Smooth muscle cell (in vitro differentiated cells): ENCODE measurements around the gene MMUT. TPM values are rescaled to one million over a fixed set of nuclear protein-coding genes. Genes with fewer than 3 reads are reported as not detected.

Experiments
- DNase-seq: peaks from one replicate; lab custom pipeline; 2025; ENCODE audit not compliant: unreplicated experiment; lab: John Stamatoyannopoulos, UW
- H2AFZ ChIP-seq: fragments of 200-600 bp; sonication (generic); 2 replicates; pipeline ENCODE4 v1.6.0; 2016; ENCODE audit warnings: antibody characterized with exemption, low read depth, mild to moderate bottlenecking
- H3F3A ChIP-seq: fragments of 200-600 bp; sonication (generic); 2 replicates; pipeline ENCODE4 v1.6.0; 2017; ENCODE audit warnings: antibody characterized with exemption, low read depth
- H3K27ac ChIP-seq: fragments of 200-600 bp; sonication (generic); 2 replicates; pipeline ENCODE4 v1.5.1; 2016; ENCODE audit warnings: low read depth, mild to moderate bottlenecking
- H3K27me3 ChIP-seq: fragments of 200-600 bp; sonication (generic); 2 replicates; pipeline ENCODE4 v1.6.1; 2016; ENCODE audit warnings: low read depth, mild to moderate bottlenecking
- H3K36me3 ChIP-seq: fragments of 200-600 bp; sonication (generic); 2 replicates; pipeline ENCODE4 v1.5.1; 2016; ENCODE audit warnings: low read depth
- H3K4me1 ChIP-seq: fragments of 200-600 bp; sonication (generic); 2 replicates; pipeline ENCODE4 v1.5.1; 2016; ENCODE audit warnings: low read depth
- H3K4me2 ChIP-seq: fragments of 200-600 bp; sonication (generic); 2 replicates; pipeline ENCODE4 v1.6.0; 2016; ENCODE audit warnings: mild to moderate bottlenecking
- H3K4me3 ChIP-seq: fragments of 200-600 bp; sonication (generic); 2 replicates; pipeline ENCODE4 v1.5.1; 2016; ENCODE audit warnings: mild to moderate bottlenecking
- H3K79me2 ChIP-seq: fragments of 200-600 bp; sonication (generic); 2 replicates; pipeline ENCODE4 v1.6.0; 2016; ENCODE audit warnings: low read depth, mild to moderate bottlenecking
- H3K9ac ChIP-seq: fragments of 200-600 bp; sonication (generic); 2 replicates; pipeline ENCODE4 v1.6.0; 2016; ENCODE audit warnings: low read depth
- H3K9me3 ChIP-seq: fragments of 200-600 bp; sonication (generic); replicated peaks from 2 replicates; pipeline ENCODE4 v1.5.1; 2016; ENCODE audit warnings: low read depth
- H4K20me1 ChIP-seq: fragments of 200-600 bp; sonication (generic); 2 replicates; pipeline ENCODE4 v1.6.0; 2016; ENCODE audit warnings: low read depth
- WGBS: methylation state at CpG from one replicate; pipeline ENCODE4 v1.1.7; 2016; ENCODE audit warnings: low lambda C conversion rate; 5-methylcytosine and 5-hydroxymethylcytosine counted together
- polyA plus RNA-seq: library from polyadenylated mRNA; unstranded; fragments of >200 nt; fragmentation: Nextera tagmentation; extraction: Ambion mirVana; gene quantifications from 2 replicates; pipeline ENCODE4 v1.2.1, GENCODE V29; 2016
- total RNA-seq: library from RNA; depleted of rRNA; stranded (reverse); fragments of >200 nt; gene quantifications from 2 replicates; pipeline ENCODE4 v1.2.3, GENCODE V29; 2014
- TF ChIP-seq, protein P1 (sequence below): fragments of 200-600 bp; sonication (generic); IDR thresholded peaks from 2 replicates; pipeline ENCODE4 v1.5.1; 2017; ENCODE audit warnings: borderline replicate concordance, mild to moderate bottlenecking, antibody characterized with exemption; ENCODE audit not compliant: insufficient read depth, poor library complexity, severe bottlenecking

The MMUT gene
- total and polyA plus RNA-seq, 2 experiments from 2014 or later: 17.0 to 18.5 TPM

DNA sequence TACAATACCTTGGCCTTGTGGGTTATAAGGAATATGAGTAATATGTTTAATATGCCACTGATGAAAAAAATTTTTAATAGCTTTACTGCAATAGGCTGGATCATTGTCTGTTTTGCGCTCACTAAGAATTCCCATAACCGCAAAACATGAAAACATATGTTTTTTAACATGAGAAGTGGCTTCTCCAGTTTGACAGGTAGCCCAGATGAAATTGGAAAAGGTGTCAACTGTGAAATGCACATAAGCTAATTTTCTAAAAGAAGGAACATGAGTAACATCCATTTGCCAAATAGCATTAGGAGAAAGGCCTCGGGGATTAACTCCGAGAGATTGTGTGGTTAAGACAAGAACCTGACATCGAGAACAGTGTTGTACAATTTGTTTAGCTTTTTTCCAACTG is 41.6 kb upstream of the MMUT start:
- H3K27me3 ChIP-seq: no peaks in the 10 kb centered on the region
- no peaks in the 10 kb centered on the region for H3K36me3 ChIP-seq
- 82% methylated on average over 5 of the region's 5 CpGs for WGBS
- no peak overlapping the region for H3K9ac ChIP-seq
- no peaks in the 10 kb centered on the region for H3F3A ChIP-seq
- no peak overlapping the region for H3K27ac ChIP-seq
- no peaks in the 10 kb centered on the region for H3K9me3 ChIP-seq
- no peak overlapping the region for H2AFZ ChIP-seq
- H3K4me3 ChIP-seq: no peak overlapping the region
- no peaks in the 10 kb centered on the region for H4K20me1 ChIP-seq
- H3K4me2 ChIP-seq: no peak overlapping the region
- TF ChIP-seq, protein P1, sequence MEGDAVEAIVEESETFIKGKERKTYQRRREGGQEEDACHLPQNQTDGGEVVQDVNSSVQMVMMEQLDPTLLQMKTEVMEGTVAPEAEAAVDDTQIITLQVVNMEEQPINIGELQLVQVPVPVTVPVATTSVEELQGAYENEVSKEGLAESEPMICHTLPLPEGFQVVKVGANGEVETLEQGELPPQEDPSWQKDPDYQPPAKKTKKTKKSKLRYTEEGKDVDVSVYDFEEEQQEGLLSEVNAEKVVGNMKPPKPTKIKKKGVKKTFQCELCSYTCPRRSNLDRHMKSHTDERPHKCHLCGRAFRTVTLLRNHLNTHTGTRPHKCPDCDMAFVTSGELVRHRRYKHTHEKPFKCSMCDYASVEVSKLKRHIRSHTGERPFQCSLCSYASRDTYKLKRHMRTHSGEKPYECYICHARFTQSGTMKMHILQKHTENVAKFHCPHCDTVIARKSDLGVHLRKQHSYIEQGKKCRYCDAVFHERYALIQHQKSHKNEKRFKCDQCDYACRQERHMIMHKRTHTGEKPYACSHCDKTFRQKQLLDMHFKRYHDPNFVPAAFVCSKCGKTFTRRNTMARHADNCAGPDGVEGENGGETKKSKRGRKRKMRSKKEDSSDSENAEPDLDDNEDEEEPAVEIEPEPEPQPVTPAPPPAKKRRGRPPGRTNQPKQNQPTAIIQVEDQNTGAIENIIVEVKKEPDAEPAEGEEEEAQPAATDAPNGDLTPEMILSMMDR: no peak
- DNase-seq: no peak
- H3K79me2 ChIP-seq: no peaks in the 10 kb centered on the region
- no peaks in the 10 kb centered on the region for H3K4me1 ChIP-seq

DNA sequence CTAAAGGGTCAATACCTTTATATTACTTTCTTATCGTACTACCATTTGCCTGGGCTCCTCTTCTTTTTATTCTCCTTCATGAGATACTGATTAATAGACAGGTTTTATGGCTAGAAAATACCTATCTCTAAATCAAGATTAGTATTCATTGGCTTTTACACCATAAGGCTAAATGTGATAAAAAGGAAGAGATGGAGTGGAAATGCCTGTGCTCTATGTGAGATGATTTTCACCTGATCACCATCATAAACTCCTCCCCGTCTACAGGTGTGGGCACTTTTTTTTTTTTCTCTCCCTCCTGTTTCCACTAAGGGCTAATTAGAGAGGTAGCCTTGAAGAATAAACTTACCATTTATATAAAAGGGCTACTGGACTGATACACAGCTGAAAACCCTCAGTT is 36.6 kb upstream of the MMUT start, which contains the start of gene GLYATL3:
Gene GLYATL3, plus strand, starts transcription at position 301 of the 400 bp plus-strand sequence. CDS start 12,068 bp downstream, outside the sequence.
- H3K4me2 ChIP-seq: no peak within 1 kb of the TSS
- no peak within 1 kb of the TSS for H2AFZ ChIP-seq
- H4K20me1 ChIP-seq: no peaks in the 10 kb centered on the region
- no peak for DNase-seq
- H3F3A ChIP-seq: no peaks in the 10 kb centered on the region
- no peaks in the 10 kb centered on the region for H3K4me1 ChIP-seq
- no peaks in the 10 kb centered on the region for H3K27me3 ChIP-seq
- H3K36me3 ChIP-seq: no peaks in the 10 kb centered on the region
- TF ChIP-seq, protein P1: no peak
- no peak within 1 kb of the TSS for H3K9ac ChIP-seq
- H3K27ac ChIP-seq: no peak within 1 kb of the TSS
- no peak within 1 kb of the TSS for H3K4me3 ChIP-seq
- H3K9me3 ChIP-seq: no peaks in the 10 kb centered on the region
- no peaks in the 10 kb centered on the region for H3K79me2 ChIP-seq
- WGBS: 40% methylated on average over 2 of the region's 2 CpGs

DNA sequence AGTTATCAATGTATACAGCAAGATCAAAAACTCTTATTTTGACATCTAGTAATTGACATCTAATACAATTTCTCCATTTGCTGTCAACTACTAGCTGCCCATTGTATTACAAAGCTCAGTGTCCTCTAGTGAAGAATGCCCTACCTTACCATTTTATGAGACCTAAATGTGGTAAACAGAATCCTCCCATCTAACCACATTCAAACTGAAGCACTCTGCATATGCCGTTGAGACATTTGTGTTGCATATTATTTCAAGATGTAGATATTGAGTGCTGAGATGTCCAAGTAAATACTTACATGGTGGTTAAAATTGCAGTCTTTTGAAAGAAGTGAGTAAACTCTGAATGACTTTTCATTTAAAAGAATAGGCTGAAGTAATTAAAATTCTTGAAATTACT is 36.1 kb upstream of the MMUT start:
- TF ChIP-seq, protein P1: no peak
- Histone ChIP-seq H2AFZ (no peak overlapping the region), H3K4me2 (no peak overlapping the region), H3K27me3 (no peaks in the 10 kb centered on the region), H3K4me1 (no peaks in the 10 kb centered on the region), H3K27ac (no peak overlapping the region), H3K36me3 (no peaks in the 10 kb centered on the region), H3K9ac (no peak overlapping the region), H3F3A (no peaks in the 10 kb centered on the region), H3K4me3 (no peak overlapping the region), H3K79me2 (no peaks in the 10 kb centered on the region), H4K20me1 (no peaks in the 10 kb centered on the region), H3K9me3 (no peaks in the 10 kb centered on the region)
- no peak for DNase-seq
- WGBS: 77% methylated on average over 1 of the region's 1 CpG

DNA sequence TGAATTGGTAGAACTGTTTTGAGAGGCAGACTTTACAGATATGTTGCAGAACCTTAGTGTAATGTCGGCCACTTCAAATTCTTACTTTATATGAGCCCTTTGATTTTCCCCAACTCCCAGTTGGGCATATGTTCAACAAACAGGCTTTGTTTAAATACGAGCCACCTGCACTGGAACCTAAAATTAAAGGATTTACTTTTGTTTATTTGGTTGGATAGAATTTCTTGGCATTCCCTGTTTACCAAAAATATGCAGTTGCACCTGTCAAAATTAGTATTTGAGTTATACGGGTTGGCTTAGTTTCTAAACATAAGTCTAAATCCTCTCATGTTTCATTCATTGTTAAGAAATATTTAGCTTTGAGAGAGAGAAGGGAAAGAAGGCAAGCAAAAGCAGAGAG is 34.3 kb upstream of the MMUT start:
- DNase-seq: no peak
- TF ChIP-seq, protein P1: no peak
- no peaks in the 10 kb centered on the region for H3F3A ChIP-seq

More for the DNA sequence above, 34.3 kb upstream of the MMUT start:
- Histone ChIP-seq H3K9ac (no peak overlapping the region), H3K27me3 (no peaks in the 10 kb centered on the region), H3K4me2 (no peak overlapping the region), H3K79me2 (no peaks in the 10 kb centered on the region), H3K4me1 (no peaks in the 10 kb centered on the region), H3K27ac (no peak overlapping the region), H3K36me3 (peaks cover 3% of the 10 kb centered on the region), H3K9me3 (no peaks in the 10 kb centered on the region), H4K20me1 (no peaks in the 10 kb centered on the region), H3K4me3 (no peak overlapping the region), H2AFZ (no peak overlapping the region)
- WGBS: 91% methylated on average over 3 of the region's 3 CpGs
